HG02973 (cell line): Measurements from ENCODE around the gene SMC1A.
A peak's percentile ranks its signal among the peaks of the same experiment; 100 is the strongest.
"Not testable (repeated sequence)": the region's sequence is repeated elsewhere in the genome, so short reads cannot be mapped to it uniquely, and the experiment has no call there.

Experiments used
- ATAC-seq: cut with Tn5 transposase; IDR thresholded peaks from one replicate; pipeline ENCODE4 v1.9.1; 2021; ENCODE audit warnings: moderate library complexity; ENCODE audit not compliant: unreplicated experiment

The SMC1A gene

GRCh38 chrX:53422861-53423306 is 430 bp upstream of the SMC1A start, which contains the start of gene RIBC1:
TSS of gene RIBC1 (plus strand) at chrX:53422873. CDS start at chrX:53426277, 3,404 bp downstream.
- no peak for ATAC-seq

DNA sequence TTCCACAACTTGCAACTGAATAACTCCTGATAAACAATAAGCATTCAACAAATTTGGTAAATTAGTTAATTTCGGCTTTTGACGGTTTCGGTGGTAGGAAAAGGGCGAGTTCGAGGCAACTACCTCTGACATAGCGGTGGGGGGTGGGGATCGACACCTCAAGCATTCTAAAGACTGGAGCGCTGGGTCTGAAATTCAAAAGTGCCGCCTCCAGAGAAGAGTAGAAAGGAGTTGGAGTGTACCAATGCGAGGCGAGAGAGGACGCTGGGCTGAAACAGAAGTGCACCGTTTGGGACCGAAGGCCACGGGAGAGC is 725 bp downstream of the SMC1A start:
- ATAC-seq = peak; percentile 19

DNA sequence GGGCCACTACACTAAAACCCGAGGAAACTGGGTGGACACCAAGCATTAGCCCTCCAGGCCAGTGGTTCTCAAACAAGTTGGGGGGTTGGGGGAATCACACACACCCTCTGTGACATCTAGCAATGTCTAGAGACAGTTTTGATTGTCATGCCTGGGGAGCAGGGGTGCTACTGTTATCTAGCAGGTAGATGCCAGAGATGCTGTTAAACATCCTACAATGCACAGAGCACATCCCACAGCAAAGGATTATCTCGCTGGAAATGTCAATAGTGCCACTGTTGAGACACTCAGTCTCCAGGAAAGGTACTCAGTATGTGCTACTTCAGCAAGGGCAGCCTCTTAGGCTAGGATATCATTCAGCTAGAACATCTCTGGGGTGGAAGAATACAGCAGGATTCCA is 1.3 kb downstream of the SMC1A start:
- ATAC-seq = no peak

- not testable (repeated sequence) for ATAC-seq
Observed at GRCh38 chrX:53420351-53420750, 2.1 kb downstream of the SMC1A start.

DNA sequence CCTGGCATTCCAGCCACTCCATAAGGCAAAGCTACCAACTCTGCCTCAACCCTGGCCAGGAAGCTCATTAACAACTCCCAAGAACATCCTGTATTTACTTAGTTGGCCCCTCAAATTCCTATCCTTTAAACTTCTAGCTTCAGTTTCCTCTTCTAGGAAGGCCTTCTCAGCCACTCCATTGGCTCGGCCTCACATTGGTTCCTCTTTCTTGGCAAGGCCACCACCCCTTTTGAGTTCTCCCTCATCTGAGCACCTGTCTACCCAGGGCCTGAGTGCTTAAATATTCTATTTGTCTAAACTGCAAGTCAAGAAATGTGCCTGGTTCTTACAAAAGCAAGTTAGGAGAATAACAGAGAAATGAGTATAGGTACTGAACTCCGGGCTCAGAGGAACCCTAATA is 10.0 kb downstream of the SMC1A start:
- ATAC-seq = no peak

GRCh38 chrX:53403535-53403934 is 18.9 kb downstream of the SMC1A start:
- no peak for ATAC-seq

DNA sequence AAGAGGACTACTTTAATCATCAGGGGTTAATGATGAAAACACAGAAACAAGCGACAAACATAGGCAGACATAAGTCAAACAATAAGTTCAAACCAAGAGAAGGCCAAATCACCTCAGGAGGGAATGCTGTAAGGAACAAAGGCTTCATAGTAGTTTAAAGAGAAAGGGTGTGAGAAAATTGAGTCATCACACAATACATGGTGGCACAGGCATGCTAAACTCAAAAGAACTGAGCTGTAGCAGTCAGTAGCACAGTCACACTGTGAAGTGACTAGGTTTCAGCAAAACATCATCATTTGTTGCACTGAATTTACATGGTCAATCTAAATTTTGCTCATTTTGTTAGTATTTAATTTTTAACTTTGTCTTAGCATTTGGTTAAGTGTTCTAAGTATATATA is 24.2 kb downstream of the SMC1A start:
- ATAC-seq = no peak

DNA sequence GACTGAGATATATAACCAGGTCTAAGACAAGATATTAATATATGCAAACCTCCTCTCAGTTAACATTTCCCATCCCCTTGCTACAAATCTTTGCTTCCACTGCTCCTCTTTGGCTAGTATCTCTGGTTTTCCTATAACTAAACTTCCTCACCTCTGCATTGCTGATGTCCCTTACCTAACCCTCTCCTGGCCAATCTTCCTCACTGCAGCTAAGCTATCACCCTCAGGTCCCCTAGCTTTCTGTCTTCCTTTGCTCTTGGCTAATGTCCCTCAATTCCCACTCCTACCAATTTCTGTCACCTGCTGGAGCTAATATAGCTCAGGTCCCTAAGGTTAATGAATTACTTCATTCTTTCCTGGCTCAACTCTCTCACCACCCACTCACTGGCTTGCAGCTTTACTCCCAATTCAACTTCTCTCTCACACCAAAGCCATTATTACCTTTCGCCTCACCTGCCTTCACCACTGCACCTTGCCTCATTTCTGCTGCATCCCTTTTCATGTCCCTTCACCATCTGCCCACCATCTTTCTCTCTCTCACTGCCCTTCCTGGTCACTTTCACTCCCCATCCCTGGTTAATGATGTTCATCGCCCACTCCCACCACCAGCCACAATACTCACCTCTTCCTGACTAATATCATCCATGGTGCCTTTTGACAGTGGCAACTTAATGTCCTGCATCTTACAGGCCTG is 26.7 kb downstream of the SMC1A start:
- ATAC-seq = no peak

DNA sequence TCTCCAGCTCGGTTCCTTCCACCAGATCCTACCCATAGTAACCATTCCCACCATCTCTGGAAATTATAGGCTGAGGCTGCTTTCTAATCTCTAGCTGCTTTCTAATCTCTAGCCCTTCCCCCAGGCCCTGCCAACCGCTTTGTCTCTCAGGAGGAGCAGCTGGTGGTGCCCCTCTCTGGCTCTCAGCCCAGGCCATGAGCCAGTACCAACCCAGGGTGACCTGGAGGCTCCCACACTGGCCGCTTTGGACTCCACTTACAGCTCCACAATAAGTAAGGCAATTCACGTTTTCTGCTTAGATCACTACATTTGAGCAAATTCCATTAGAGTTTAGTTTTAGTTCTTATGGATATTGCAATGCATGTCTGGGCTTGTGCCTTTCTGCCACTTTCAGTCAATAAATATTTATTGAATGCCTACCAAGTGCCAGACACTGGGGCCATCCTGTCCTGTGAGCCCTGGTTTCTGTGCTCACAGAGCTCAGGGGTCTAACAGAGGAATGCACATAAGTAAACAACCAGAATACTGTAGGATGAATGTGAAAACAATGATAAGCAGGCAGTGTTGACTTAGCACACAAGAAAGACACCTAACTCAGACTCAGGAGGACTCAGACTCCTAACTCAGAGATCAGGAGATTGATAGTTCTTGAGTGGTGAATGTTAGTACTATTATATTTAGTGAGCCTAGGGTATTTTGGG is 38.9 kb downstream of the SMC1A start:
- ATAC-seq = no peak

DNA sequence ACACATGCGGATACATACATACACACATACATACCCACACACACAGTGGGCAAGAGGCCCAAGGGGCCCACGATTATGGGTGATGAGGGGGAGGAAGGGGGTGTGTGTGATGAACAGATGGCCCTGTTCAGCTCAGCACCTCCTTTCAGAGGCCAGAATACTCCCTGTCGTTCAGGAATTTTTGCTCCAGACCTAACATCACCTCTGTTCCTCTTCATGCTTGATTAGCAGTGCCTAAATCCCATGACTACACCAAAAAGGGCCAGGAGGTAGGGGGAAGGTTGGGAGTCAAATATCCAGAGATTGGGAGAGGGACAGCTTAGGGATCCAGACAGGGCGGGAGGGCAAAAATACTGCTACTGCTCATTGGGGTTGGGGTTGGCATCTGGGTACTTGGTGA is 42.7 kb downstream of the SMC1A start:
- ATAC-seq = no peak

- ATAC-seq = no peak
Observed at GRCh38 chrX:53379008-53379710, 43.3 kb downstream of the SMC1A start.

GRCh38 chrX:53377464-53377863 is 45.0 kb downstream of the SMC1A start:
- no peak for ATAC-seq

GRCh38 chrX:53376888-53377287 is 45.6 kb downstream of the SMC1A start:
- ATAC-seq = no peak

DNA sequence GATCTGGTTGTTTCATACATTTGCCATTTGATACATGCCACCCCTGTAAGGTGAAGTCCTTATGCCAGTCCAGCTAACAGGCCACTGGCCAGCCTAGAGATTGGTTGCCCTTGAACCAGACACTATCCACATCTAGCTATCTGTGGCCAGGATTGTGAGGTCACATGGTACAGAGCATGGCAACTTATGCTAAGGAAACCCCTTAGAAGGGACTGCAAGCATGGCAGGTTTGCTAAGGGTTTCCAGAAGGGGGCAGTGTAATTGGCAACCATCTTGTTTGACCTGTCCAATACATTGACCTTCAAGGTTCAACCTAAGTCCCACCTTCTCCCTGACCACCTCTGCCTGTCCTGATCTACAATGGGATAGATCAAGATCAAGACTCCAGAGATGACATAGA is 47.5 kb downstream of the SMC1A start:
- no peak for ATAC-seq

DNA sequence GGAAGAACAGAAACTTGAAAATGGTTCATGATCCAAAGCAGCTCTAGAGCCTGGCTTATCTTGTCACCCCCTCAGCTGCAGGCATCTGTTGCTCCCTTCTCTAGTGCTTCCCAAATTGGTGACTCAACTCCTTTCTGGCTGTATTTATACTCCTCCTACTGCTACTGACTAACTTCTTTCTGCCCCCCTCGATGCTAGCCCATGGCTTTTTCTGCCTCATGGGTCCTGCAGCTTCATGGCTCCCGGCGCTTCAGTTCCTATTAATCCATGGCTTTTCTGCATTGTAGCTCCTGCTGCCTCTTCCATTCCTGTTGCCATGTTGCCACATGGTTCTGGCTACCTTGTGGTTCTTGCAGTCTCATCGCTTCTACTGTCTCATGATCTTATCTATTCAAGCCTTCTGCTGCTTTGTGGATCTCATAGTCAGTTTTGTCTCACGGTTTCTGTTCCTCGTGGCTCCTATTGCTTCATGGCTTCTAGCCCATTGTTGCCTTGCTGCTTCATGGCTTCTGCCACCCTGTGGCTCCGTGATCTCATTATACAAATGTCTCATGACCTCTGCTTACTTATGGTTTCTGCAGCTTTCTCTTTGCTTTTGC is 48.1 kb downstream of the SMC1A start:
- no peak for ATAC-seq

GRCh38 chrX:53373307-53373706 is 49.1 kb downstream of the SMC1A start:
- no peak for ATAC-seq

- ATAC-seq = not testable (repeated sequence)
Observed at GRCh38 chrX:53366454-53366853, 56.0 kb downstream of the SMC1A start.

DNA sequence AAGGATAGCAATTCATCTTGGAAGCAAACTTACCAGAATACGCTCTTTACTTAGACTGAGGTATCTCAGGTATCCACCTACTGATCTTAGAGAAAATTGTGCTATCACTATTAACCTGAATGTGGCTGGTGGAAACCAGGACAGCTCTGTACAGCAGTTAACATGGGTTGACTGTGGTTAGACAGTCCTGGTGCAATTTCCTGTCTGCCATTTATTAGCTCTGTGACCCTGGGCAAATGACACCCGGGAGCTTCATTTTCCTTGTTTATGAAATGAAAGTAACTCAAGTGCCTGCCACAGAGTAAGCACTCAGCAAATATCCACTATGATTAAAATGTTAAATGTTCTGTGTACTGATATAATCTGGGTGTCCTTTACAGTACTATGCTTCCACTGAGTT is 60.0 kb downstream of the SMC1A start:
- ATAC-seq = no peak

DNA sequence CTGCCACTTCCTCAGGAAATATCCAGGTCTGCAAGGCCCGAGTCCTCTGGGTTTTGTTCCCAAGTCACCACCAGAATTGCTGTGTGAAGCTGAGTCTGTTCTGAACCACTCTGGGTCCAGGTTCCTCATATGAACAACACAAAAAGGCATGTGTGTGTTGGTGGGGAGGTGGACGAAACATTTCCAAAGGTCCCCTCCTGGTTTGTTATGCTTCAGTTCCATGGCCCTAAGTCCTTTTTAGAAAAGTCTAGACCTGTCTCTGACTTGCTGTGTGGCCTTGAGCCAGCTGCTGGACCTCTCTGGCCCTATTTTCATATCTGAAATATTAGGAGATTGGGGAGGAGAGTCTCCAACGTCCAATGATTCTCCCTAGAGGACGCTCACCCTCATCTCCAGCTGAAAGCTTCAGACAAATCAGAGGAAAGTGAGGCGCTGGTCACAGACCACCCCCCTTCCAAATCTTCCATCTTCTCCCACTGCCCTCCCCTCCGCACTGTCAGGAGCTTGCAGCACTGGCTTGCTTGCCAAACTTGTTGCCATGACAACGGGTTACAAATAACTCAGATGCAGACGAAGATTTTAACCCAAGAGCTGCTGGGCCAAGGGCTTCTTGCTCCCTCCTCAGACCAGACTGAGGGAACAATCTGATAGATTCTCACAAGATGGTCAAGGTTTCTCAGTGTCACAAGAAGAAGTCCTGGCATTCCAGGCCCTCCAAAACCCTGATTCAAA is 64.5 kb downstream of the SMC1A start:
- no peak for ATAC-seq

GRCh38 chrX:53356186-53356585 is 66.3 kb downstream of the SMC1A start:
- no peak for ATAC-seq

DNA sequence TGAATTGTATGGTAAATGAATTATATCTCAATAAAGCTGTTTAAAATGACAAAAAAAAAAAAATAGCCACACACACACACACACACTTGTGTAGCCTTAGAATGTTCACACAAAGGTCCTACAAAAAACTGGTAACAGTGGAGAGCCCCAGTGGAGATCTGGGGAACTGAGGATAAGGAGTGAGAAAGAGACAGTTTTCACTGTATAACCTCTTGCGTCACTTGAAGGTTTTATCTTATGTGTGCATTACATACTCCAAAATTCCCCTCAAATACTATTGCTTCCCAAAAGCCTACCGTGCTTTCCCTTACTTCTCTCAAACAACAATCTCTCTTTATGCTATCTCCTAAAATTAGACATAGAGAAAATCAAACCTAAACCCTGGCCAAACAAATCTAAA is 67.8 kb downstream of the SMC1A start:
- no peak for ATAC-seq
